Esophagus squamous epithelium (tissue), 5 donors: ENCODE measurements around the gene NME3. TPM values are rescaled to one million over a fixed set of nuclear protein-coding genes. Genes with fewer than 3 reads are reported as not detected.

ENCODE experiments used
- DNase-seq: peaks from one replicate; lab custom pipeline; 2025; lab: John Stamatoyannopoulos, UW
- H3K27ac ChIP-seq, 4 donors: fragments of 200-600 bp; sonication (generic); one replicate each; pipeline ENCODE4 v1.5.1; 2016 to 2019; ENCODE audit warnings: mild to moderate bottlenecking in 1 of 4
- H3K27me3 ChIP-seq, 4 donors: fragments of 200-600 bp; sonication (generic); 1 replicate in 3 of 4; 2 replicates in 1 of 4; pipeline versions ENCODE4 v1.5.1 to v1.6.0; 2017 to 2021; ENCODE audit warnings: antibody characterized with exemption in 1 of 4
- H3K36me3 ChIP-seq, 3 donors: fragments of 200-600 bp; sonication (generic); one replicate each; pipeline ENCODE4 v1.5.1; 2016 to 2019
- H3K4me1 ChIP-seq, 3 donors: fragments of 200-600 bp; sonication (generic); one replicate each; pipeline ENCODE4 v1.5.1; 2017 to 2019
- H3K4me3 ChIP-seq, 4 donors: fragments of 200-600 bp; sonication (generic); 1 replicate in 3 of 4; 2 replicates in 1 of 4; pipeline ENCODE4 v1.5.1; 2016 to 2019; ENCODE audit warnings: mild to moderate bottlenecking in 2 of 4, moderate library complexity in 1 of 4
- H3K9me3 ChIP-seq, 3 donors: fragments of 200-600 bp; sonication (generic); one replicate each; pipeline ENCODE4 v1.5.1; 2016 to 2019
- POLR2A ChIP-seq, 4 donors: fragments of 450-650 bp; IDR thresholded peaks; one replicate each; pipeline ENCODE4 v1.6.1; 2017; ENCODE audit warnings: antibody characterized with exemption in 4 of 4, mild to moderate bottlenecking in 4 of 4, moderate library complexity in 3 of 4
- WGBS, 2 donors: methylation state at CpG; one replicate each; pipeline ENCODE4 v1.1.5; 2018; 5-methylcytosine and 5-hydroxymethylcytosine counted together
- intact Hi-C: fragments of 100-400 bp; cut with DNase I; formaldehyde crosslinking; loops from one replicate; pipeline ENCODE4 v1.15.0; 2022
- total RNA-seq, 4 donors: library from RNA; depleted of rRNA; stranded (reverse); fragments of >200 nt; gene quantifications; one replicate each; pipeline ENCODE4 v1.1.0, GENCODE V29; 2016
- TF ChIP-seq, protein P1 (sequence below), 6 experiments: fragments of 450-650 bp in 4 of 6; fragments of 200-600 bp in 2 of 6; sonication (generic) in 2 of 6; IDR thresholded peaks; one replicate each; pipeline ENCODE4 v1.5.1; 2016 to 2019; ENCODE audit warnings: antibody characterized with exemption in 6 of 6, mild to moderate bottlenecking in 4 of 6, moderate library complexity in 4 of 6
- donor health status: DM: yes; HTN: yes; CAD: no.

The NME3 gene
- total RNA-seq, 4 donors from 2014 or later: 30.2 to 57.1 (median 53.6) TPM

DNA sequence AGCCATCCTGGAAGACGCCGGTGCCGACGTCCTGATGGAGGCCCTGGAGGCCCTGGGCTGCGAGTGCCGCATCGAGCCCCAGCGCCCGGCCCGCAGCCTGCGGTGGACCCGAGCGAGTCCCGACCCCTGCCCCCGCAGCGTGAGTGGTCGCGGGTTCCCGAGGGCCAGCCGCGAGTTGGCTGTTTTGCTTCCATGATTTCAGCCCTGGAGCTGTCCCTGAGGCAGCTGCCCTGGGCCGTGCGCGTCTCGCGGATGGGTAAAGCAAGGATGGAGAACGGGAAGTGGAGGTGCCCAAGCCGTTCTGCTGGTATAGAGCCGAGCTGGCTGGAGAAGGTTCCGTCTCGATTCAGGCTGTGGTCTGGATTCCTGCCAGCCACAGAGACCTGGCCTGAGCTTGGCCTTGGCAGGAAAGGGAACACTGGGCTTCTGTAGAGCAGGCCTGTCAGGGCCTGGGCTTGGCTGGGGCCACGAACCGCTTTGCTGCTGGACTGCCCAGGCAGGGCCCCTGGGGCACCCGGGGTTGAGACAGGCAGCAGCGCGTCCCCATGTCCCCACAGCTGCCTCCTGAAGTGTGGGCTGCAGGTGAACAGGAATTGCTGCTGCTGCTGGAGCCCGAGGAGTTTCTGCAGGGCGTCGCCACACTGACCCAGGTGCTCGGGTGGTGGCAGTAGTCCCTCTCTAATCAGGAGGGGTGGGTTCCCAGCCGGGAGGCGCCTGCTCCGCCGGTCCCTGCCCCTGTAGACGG, 2.5 kb upstream of the NME3 start:
- intact Hi-C loops: no loop called here
- TF ChIP-seq, protein P1, sequence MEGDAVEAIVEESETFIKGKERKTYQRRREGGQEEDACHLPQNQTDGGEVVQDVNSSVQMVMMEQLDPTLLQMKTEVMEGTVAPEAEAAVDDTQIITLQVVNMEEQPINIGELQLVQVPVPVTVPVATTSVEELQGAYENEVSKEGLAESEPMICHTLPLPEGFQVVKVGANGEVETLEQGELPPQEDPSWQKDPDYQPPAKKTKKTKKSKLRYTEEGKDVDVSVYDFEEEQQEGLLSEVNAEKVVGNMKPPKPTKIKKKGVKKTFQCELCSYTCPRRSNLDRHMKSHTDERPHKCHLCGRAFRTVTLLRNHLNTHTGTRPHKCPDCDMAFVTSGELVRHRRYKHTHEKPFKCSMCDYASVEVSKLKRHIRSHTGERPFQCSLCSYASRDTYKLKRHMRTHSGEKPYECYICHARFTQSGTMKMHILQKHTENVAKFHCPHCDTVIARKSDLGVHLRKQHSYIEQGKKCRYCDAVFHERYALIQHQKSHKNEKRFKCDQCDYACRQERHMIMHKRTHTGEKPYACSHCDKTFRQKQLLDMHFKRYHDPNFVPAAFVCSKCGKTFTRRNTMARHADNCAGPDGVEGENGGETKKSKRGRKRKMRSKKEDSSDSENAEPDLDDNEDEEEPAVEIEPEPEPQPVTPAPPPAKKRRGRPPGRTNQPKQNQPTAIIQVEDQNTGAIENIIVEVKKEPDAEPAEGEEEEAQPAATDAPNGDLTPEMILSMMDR (IDR thresholded peaks at IDR 0.05): no peak
- TF ChIP-seq POLR2A (IDR thresholded peaks at IDR 0.05): no peak
- Histone ChIP-seq H3K27me3 (no peaks in the 10 kb centered on the region), H3K36me3 (peaks cover 3 to 54% (median 35%) of the 10 kb centered on the region in 3 donors), H3K4me3 (peak overlapping the region; percentile 69 to 98 (median 84)), H3K9me3 (no peaks in the 10 kb centered on the region), H3K4me1 (peaks cover 27 to 83% (median 38%) of the 10 kb centered on the region in 3 donors), H3K27ac (peak overlapping the region; percentile 91 to 98 (median 95))
- 23% methylated on average over 5 of the region's 45 CpGs; no CpG with 5 or more reads in 1 of the 2 donors for WGBS, 2 donors
- DNase-seq: no peak

DNA sequence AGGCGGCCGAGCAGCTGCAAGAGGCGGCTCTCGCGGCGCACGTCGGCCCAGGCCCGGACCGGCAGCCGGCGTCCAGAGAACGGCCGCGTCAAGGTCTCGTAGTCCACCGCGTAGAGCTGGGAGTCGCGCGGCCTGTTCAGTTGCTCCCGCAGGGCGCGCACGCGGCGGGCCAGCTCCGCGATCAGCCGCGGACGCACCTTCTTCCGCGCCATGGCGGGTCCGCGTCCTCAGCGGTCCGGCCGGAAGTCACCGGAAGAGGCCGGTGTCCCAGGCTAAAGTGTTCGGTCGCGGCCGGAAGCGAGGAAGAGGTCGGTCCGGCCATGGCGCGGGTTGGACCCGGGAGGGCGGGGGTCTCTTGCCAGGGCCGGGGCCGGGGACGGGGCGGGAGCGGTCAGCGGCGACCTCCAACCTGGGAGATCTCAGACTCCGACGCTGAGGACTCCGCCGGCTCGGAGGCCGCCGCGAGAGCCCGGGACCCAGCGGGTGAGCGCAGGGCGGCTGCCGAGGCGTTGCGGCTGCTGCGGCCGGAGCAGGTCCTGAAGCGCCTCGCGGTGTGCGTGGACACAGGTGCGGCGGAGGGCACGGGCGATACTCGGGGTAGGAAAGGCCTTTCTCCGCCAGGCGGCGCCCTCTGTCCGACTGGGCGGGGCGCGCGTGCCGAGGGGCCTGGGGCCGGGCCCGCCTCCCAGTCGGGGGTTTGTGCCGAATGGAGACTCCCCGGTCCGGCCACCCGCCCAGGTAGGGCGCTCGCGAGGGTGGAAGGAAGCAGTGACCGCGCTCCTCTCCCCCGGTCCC, 1.8 kb upstream of the NME3 start, which contains the start of gene MRPS34:
TSS of gene MRPS34 (minus strand) at position 227 of the 795 bp plus-strand sequence. CDS start at position 212, 15 bp downstream.
- intact Hi-C loops: no loop called here
- peaks cover 27 to 85% (median 38%) of the 10 kb centered on the region in 3 donors for H3K4me1 ChIP-seq
- TF ChIP-seq, protein P1 (IDR thresholded peaks at IDR 0.05): peak; percentile 69 to 93 (median 78)
- TF ChIP-seq POLR2A (IDR thresholded peaks at IDR 0.05): peak in 2 of 4 donors; percentile 24 to 63
- peak within 1 kb of the TSS; percentile 69 to 98 (median 84) for H3K4me3 ChIP-seq
- H3K36me3 ChIP-seq: peaks cover 9 to 54% (median 37%) of the 10 kb centered on the region in 3 donors
- no CpG with 5 or more reads among the region's 108 CpGs for WGBS, 2 donors
- no peaks in the 10 kb centered on the region for H3K9me3 ChIP-seq
- no peak for DNase-seq
- H3K27me3 ChIP-seq: no peaks in the 10 kb centered on the region
- H3K27ac ChIP-seq: peak within 1 kb of the TSS; percentile 91 to 98 (median 95)

DNA sequence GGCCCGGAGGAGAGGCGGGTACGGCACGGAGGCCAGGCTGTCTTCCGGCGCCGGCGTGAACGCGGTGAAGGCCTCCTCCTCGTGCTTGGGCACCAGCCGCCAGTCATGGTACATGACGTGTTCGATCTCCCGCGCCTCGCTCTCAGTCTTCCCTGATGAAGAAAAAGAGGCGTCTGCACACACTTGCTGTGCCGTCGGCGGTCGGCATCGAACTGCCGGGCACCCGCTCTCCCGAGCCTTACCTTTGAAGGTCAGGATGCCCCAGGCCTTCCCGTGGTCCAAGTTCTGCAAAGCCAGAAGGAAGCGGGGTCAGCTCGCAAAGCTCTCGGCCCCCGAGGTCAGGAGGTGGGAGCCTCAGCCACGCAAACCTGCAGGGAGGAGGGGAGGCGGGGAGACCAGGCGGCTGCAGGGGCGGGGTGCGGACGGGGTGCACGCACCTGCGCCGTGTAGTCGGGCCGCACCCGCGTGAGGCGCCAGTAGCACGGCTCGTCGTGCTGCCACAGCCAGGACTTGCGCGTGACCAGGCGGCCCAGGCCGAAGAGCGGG, 1.1 kb upstream of the NME3 start, which contains the start of gene EME2:
TSS of gene EME2 (plus strand) at position 449 of the 546 bp plus-strand sequence. CDS start 418 bp downstream, outside the sequence.
- H3K27ac ChIP-seq: peak within 1 kb of the TSS; percentile 91 to 98 (median 95)
- intact Hi-C loops: no loop called here
- H3K9me3 ChIP-seq: no peaks in the 10 kb centered on the region
- DNase-seq: no peak
- peaks cover 10 to 54% (median 37%) of the 10 kb centered on the region in 3 donors for H3K36me3 ChIP-seq
- H3K4me1 ChIP-seq: peaks cover 27 to 81% (median 38%) of the 10 kb centered on the region in 3 donors
- TF ChIP-seq, protein P1 (IDR thresholded peaks at IDR 0.05): no peak
- no peaks in the 10 kb centered on the region for H3K27me3 ChIP-seq
- WGBS, 2 donors: 0 to 1% methylated on average over 3 to 20 of the region's 53 CpGs
- H3K4me3 ChIP-seq: peak within 1 kb of the TSS; percentile 69 to 98 (median 84)

DNA sequence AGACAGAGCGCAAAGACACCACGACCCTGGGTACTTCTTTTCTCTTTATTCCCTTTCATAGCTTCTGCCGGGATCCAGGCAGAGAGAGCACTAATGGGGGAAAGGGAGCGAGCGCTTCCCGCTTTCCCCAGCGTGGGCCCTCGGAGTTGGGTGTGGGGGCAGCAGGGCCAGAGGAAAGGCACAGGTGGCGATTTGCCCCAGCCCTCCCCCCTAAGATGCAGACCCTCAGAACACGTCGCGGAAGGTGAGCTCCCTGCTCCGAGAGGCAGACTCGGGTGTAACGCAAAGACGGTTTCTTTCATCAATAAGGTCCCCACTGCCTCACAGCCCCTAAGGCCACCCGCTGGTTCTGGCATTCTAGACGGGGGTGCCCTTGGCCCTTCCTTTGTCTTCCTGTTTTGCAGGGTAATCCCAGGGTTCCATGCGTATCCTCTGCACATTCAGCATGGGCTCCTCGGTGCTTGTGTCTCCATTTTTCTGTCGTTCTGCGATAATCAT, 570 bp upstream of the NME3 start:
- peaks cover 27 to 78% (median 38%) of the 10 kb centered on the region in 3 donors for H3K4me1 ChIP-seq
- WGBS, 2 donors: 7 to 13% methylated on average over 3 to 13 of the region's 22 CpGs
- intact Hi-C loops: no loop called here

More for the DNA sequence above, 570 bp upstream of the NME3 start:
- DNase-seq: no peak
- peaks cover 15 to 54% (median 33%) of the 10 kb centered on the region in 3 donors for H3K36me3 ChIP-seq
- no peaks in the 10 kb centered on the region for H3K27me3 ChIP-seq
- H3K9me3 ChIP-seq: no peaks in the 10 kb centered on the region
- peak overlapping the region; percentile 69 to 98 (median 84) for H3K4me3 ChIP-seq
- peak overlapping the region; percentile 91 to 98 (median 95) for H3K27ac ChIP-seq
- TF ChIP-seq, protein P1 (IDR thresholded peaks at IDR 0.05): no peak
- TF ChIP-seq POLR2A (IDR thresholded peaks at IDR 0.05): no peak
